ENCODE measurements around the gene CETN3. TPM values are rescaled to one million over a fixed set of nuclear protein-coding genes. Genes with fewer than 3 reads are reported as not detected.
"Not testable (repeated sequence)": the region's sequence is repeated elsewhere in the genome, so short reads cannot be mapped to it uniquely, and the experiment has no call there.

CETN3 gene
- total RNA-seq, 4 donors from 2014 or later, result 16.8 to 80.4 (median 57.6) TPM

- no peaks in the 10 kb centered on the region for H3K4me1 ChIP-seq
- intact Hi-C loops (cut with DNase I; ENCODE audit: low total_unique reads), result no loop called here
- no peaks in the 10 kb centered on the region for H3K9me3 ChIP-seq
- DNase-seq, result no peak
- no peaks in the 10 kb centered on the region for H3K36me3 ChIP-seq
- no peaks in the 10 kb centered on the region for H3K27me3 ChIP-seq
- no peak overlapping the region for H3K4me3 ChIP-seq
- H3K27ac ChIP-seq, result no peak overlapping the region
- no peak for TF ChIP-seq CTCF (IDR thresholded peaks at IDR 0.05)
- TF ChIP-seq POLR2A (IDR thresholded peaks at IDR 0.05), result no peak
These were observed 25.2 kb downstream of the CETN3 start for GRCh38 chr5:90384389-90384788.

- no peaks in the 10 kb centered on the region for H3K27me3 ChIP-seq
- no peaks in the 10 kb centered on the region for H3K36me3 ChIP-seq
- H3K27ac ChIP-seq, result no peak overlapping the region
- H3K9me3 ChIP-seq, result no peaks in the 10 kb centered on the region
- TF ChIP-seq CTCF (IDR thresholded peaks at IDR 0.05) (no peak), POLR2A (IDR thresholded peaks at IDR 0.05) (no peak)
- intact Hi-C loops (cut with DNase I; ENCODE audit: low total_unique reads), result no loop called here
- DNase-seq, result no peak
- no peaks in the 10 kb centered on the region for H3K4me1 ChIP-seq
- H3K4me3 ChIP-seq, result no peak overlapping the region
These were observed 25.7 kb downstream of the CETN3 start for GRCh38 chr5:90383903-90384302.

- intact Hi-C loops (cut with DNase I; ENCODE audit: low total_unique reads), result no loop called here
- Histone ChIP-seq H3K36me3 (no peaks in the 10 kb centered on the region), H3K4me3 (no peak overlapping the region), H3K27me3 (no peaks in the 10 kb centered on the region), H3K27ac (no peak overlapping the region), H3K4me1 (no peaks in the 10 kb centered on the region), H3K9me3 (no peaks in the 10 kb centered on the region)
- no peak for DNase-seq
- TF ChIP-seq POLR2A (IDR thresholded peaks at IDR 0.05) (no peak), CTCF (IDR thresholded peaks at IDR 0.05) (no peak)
These were observed 28.2 kb downstream of the CETN3 start for GRCh38 chr5:90381213-90381929.

- H3K9me3 ChIP-seq, result no peaks in the 10 kb centered on the region
- no peak overlapping the region for H3K27ac ChIP-seq
- no peak overlapping the region for H3K4me3 ChIP-seq
- H3K27me3 ChIP-seq, result no peaks in the 10 kb centered on the region
- intact Hi-C loops (cut with DNase I; ENCODE audit: low total_unique reads), result no loop called here
- DNase-seq, result no peak
- H3K36me3 ChIP-seq, result no peaks in the 10 kb centered on the region
- no peak for TF ChIP-seq POLR2A (IDR thresholded peaks at IDR 0.05)
- TF ChIP-seq CTCF (IDR thresholded peaks at IDR 0.05), result no peak
- H3K4me1 ChIP-seq, result no peaks in the 10 kb centered on the region
These were observed 29.9 kb downstream of the CETN3 start for GRCh38 chr5:90379652-90380051.

GRCh38 chr5:90378752-90379151 lies 30.8 kb downstream of the CETN3 start:
- Histone ChIP-seq H3K27me3 (no peaks in the 10 kb centered on the region), H3K4me1 (no peaks in the 10 kb centered on the region), H3K9me3 (no peaks in the 10 kb centered on the region), H3K27ac (no peak overlapping the region), H3K4me3 (no peak overlapping the region), H3K36me3 (no peaks in the 10 kb centered on the region)
- no peak for TF ChIP-seq POLR2A (IDR thresholded peaks at IDR 0.05)
- TF ChIP-seq CTCF (IDR thresholded peaks at IDR 0.05), result no peak
- intact Hi-C loops (cut with DNase I; ENCODE audit: low total_unique reads), result no loop called here
- no peak for DNase-seq

- H3K4me3 ChIP-seq; DNase-seq; H3K4me1 ChIP-seq; intact Hi-C loops (cut with DNase I; ENCODE audit: low total_unique reads); H3K36me3 ChIP-seq; H3K27me3 ChIP-seq; H3K9me3 ChIP-seq; H3K27ac ChIP-seq: not testable (repeated sequence)
These were observed 38.3 kb downstream of the CETN3 start for GRCh38 chr5:90371269-90371668.

Measured in uterus (tissue), 4 donors.